ENCODE results near the gene KCNQ2. TPM values are rescaled to one million over a fixed set of nuclear protein-coding genes. Genes with fewer than 3 reads are reported as not detected.
A peak's percentile ranks its signal among the peaks of the same experiment; 100 is the strongest.

The KCNQ2 gene
- total RNA-seq, 2 donors from 2014 or later: 0.46 to 35.6 TPM

DNA sequence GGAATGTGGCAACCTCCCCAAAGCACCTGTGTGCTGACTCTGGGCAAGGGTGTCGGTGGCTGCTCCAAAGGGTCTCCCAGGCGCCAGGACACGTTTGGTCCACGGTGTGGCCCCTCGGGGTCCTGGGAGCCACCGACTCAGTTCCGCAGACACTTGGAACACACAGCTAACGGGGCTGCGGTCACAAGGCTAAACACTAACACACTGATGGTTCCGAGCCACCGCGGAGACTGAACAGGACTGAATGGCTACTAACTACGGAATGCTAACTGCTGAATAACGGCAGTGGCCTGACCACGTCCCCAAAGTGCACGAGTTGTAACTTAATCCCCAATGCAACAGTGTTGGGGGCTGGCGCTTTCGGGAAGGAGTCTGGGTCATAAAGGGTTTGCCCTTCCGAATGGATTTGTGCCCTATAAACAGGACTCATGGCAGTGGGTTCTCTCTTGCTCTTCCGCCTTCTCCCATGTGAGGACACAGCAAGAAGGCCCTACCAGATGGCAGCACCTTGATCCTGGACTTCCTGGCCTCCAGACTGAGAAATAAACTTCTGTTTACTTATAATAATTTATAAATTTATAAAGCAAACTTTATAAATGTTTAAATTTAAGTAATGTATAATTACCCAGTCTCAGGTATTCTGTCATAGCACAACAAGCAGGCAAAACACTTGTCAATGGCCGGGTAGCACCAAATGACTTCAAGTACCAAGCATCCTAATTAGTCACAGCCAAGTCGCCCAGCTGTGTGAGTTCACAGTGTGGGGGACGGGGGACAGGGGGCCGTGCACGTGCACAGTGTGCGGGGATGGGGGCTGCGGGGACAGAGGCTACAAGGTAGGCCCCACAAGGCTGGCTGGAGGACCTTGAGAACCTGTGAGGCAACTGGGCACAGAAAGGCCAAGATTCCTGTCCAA lies 28.7 kb upstream of the KCNQ2 start:
- Histone ChIP-seq H3K4me3 (no peak overlapping the region), H3K9me3 (no peaks in the 10 kb centered on the region), H3K27ac (no peak overlapping the region), H3K4me1 (replicated peaks) (no peaks in the 10 kb centered on the region), H3K27me3 (replicated peaks; ENCODE audit: insufficient read depth) (no peaks in the 10 kb centered on the region), H3K36me3 (no peaks in the 10 kb centered on the region)
- 82% methylated on average over 27 of the region's 27 CpGs for WGBS
- intact Hi-C loops (cut with DNase I): no loop called here
- DNase-seq (ENCODE audit: low spot score): no peak
- TF ChIP-seq, protein P1, sequence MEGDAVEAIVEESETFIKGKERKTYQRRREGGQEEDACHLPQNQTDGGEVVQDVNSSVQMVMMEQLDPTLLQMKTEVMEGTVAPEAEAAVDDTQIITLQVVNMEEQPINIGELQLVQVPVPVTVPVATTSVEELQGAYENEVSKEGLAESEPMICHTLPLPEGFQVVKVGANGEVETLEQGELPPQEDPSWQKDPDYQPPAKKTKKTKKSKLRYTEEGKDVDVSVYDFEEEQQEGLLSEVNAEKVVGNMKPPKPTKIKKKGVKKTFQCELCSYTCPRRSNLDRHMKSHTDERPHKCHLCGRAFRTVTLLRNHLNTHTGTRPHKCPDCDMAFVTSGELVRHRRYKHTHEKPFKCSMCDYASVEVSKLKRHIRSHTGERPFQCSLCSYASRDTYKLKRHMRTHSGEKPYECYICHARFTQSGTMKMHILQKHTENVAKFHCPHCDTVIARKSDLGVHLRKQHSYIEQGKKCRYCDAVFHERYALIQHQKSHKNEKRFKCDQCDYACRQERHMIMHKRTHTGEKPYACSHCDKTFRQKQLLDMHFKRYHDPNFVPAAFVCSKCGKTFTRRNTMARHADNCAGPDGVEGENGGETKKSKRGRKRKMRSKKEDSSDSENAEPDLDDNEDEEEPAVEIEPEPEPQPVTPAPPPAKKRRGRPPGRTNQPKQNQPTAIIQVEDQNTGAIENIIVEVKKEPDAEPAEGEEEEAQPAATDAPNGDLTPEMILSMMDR (IDR thresholded peaks at IDR 0.05): no peak
- TF ChIP-seq POLR2A (IDR thresholded peaks at IDR 0.05) (no peak), POLR2AphosphoS5 (IDR thresholded peaks at IDR 0.05) (no peak)

DNA sequence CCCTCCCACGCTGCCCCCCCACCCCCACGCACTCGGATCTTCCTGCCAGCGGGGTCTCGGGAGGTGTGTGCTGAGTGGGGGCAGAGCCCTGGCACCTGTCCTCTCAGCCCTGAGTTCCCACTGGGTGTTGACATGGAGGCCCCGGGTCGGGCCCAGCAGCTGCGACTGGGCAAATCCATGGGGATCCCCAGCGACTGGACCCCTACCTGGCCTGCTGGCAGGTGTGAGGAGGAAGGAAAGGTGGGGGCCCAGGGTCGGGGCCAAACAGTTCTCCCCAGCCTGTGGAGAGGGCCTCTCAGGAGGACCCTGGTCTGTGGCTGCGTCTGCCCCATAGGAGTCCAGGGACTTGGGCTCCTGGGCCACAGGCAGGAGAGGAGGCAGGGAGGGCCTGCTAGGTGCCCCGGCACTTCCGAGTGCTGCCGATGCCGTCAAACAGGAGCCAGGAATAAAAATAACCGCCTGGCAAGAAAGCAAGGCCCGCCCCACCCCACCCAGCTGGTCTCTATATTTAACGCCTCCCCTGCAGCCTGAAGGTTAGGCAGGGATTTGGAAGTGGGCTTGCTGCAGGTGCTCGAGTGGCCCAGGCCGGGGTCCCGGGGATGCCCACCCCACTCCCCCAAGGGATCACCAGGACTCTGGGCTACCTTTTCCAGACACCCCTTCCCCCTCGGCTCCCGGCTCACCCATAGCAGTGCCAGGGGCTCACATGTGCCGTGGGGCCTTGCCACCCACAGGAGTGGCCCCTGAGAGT lies 27.9 kb upstream of the KCNQ2 start:
- Histone ChIP-seq H3K4me3 (no peak overlapping the region), H3K27ac (no peak overlapping the region), H3K9me3 (no peaks in the 10 kb centered on the region), H3K27me3 (replicated peaks; ENCODE audit: insufficient read depth) (no peaks in the 10 kb centered on the region), H3K36me3 (no peaks in the 10 kb centered on the region), H3K4me1 (replicated peaks) (no peaks in the 10 kb centered on the region)
- 83% methylated on average over 19 of the region's 24 CpGs for WGBS
- intact Hi-C loops (cut with DNase I): no loop called here
- no peak for DNase-seq (ENCODE audit: low spot score)
- TF ChIP-seq, protein P1 (IDR thresholded peaks at IDR 0.05): no peak
- TF ChIP-seq POLR2AphosphoS5 (IDR thresholded peaks at IDR 0.05) (no peak), POLR2A (IDR thresholded peaks at IDR 0.05) (no peak)

DNA sequence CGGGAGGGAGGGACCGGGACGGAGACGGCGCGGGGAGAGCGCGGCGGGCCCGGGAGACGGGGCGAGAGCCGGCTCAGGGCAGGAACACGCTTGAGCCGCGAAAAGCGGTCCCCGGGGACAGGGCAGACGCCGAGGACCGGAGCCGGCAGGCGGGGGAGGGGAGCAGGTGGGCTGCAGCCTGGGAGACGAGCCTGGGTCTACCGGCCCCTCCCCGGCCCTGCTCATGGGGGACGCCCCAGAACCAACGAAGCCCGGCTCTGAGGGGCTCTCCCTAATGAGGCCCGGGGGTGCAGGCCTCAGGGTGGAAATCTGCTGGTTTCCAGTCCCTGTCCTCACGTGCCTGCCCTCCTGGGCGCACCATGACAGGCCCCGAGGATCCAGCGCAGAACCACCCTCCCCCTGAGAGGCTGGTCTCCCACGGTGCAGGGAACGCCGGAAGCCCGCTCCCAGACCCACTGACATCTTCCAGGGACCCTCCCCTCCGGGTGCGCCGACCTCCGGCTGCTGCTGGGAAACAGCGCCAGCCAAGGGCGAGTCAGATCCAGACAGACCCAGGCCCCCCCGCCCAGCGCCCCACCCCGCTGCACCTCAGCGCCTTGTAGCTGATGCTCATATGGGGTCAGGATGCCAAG lies 27.0 kb upstream of the KCNQ2 start:
- TF ChIP-seq POLR2AphosphoS5 (IDR thresholded peaks at IDR 0.05): no peak
- TF ChIP-seq POLR2A (IDR thresholded peaks at IDR 0.05): no peak
- 6% methylated on average over 39 of the region's 48 CpGs for WGBS
- intact Hi-C loops (cut with DNase I): no loop called here

DNA sequence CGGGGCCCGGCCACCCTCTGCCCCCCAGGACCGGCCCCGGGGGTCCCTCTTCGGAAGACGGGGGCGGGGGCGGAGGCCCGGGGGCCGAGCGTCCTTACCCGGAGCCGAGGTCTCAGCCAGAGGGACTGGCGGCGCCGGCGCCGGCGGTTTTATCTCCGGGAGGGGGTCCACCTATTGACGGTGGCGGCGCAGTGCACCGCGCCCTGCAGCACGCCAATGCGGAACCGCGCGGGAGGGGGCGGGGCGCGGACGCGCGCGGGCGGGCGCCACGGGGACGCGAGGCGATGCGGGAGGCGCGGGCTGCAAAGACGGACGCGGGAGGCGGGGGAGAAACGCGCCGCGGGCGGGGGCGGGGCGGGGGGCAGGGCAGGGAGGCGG lies 26.5 kb upstream of the KCNQ2 start, which contains the start of gene EEF1A2:
EEF1A2 (minus strand) TSS at position 124 of the 378 bp plus-strand sequence. CDS start 1,320 bp downstream, outside the sequence.
- WGBS: 0% methylated on average over 3 of the region's 58 CpGs
- no peaks in the 10 kb centered on the region for H3K36me3 ChIP-seq

More for the DNA sequence above, 27.0 kb upstream of the KCNQ2 start:
- Histone ChIP-seq H3K9me3 (no peaks in the 10 kb centered on the region), H3K4me3 (peak overlapping the region; percentile 26 to 40), H3K27me3 (replicated peaks; ENCODE audit: insufficient read depth) (no peaks in the 10 kb centered on the region), H3K36me3 (no peaks in the 10 kb centered on the region), H3K27ac (no peak overlapping the region), H3K4me1 (replicated peaks) (no peaks in the 10 kb centered on the region)
- DNase-seq (ENCODE audit: low spot score): no peak

More for the DNA sequence above, 26.5 kb upstream of the KCNQ2 start, which contains the start of gene EEF1A2:
- no peak for DNase-seq (ENCODE audit: low spot score)
- Histone ChIP-seq H3K27ac (no peak within 1 kb of the TSS), H3K9me3 (no peaks in the 10 kb centered on the region), H3K4me3 (peak within 1 kb of the TSS; percentile 26 to 40), H3K27me3 (replicated peaks; ENCODE audit: insufficient read depth) (no peaks in the 10 kb centered on the region), H3K4me1 (replicated peaks) (no peaks in the 10 kb centered on the region)
- intact Hi-C loops (cut with DNase I): no loop called here
- TF ChIP-seq POLR2AphosphoS5 (IDR thresholded peaks at IDR 0.05) (no peak), POLR2A (IDR thresholded peaks at IDR 0.05) (no peak)
- TF ChIP-seq, protein P1 (IDR thresholded peaks at IDR 0.05): peak in 1 of 4 experiments; percentile 26

Measured in prostate gland (tissue), 2 donors.